ENCODE measurements around the gene LIMS1. TPM values are rescaled to one million over a fixed set of nuclear protein-coding genes. Genes with fewer than 3 reads are reported as not detected.

The LIMS1 gene
- total RNA-seq, 1 donor from 2014 or later: 33.3 TPM

GRCh38 chr2:108536133-108536780 is 2.0 kb downstream of the LIMS1 start:
- Mint-ChIP-seq H3K36me3 (ENCODE audit: low read depth) (peaks cover 4% of the 10 kb centered on the region), H3K27me3 (no peaks in the 10 kb centered on the region), H3K9me3 (no peaks in the 10 kb centered on the region), H3K4me3 (peak overlapping the region; percentile 21), H3K4me1 (peaks cover 22% of the 10 kb centered on the region), H3K27ac (no peak overlapping the region)
- intact Hi-C loops (cut with micrococcal nuclease): no loop called here
- no peak for TF ChIP-seq CTCF (IDR thresholded peaks at IDR 0.05)
- POLR2A ChIA-PET: interaction anchor here (0.8 to 3.7 kb wide), 2 partner anchors 39 to 87 kb away, joined by 4 to 40 read pairs; partner anchors contain the start of gene GCC2
- CTCF ChIA-PET: interaction anchor here (1.7 kb wide), 1 partner anchor 48 kb away, joined by 5 read pairs; no protein-coding TSS in a partner anchor
- ATAC-seq (ENCODE audit: low read depth): no peak
- no peak for DNase-seq

GRCh38 chr2:108536911-108537310 is 2.6 kb downstream of the LIMS1 start:
- H3K4me1 Mint-ChIP-seq: peaks cover 21% of the 10 kb centered on the region
- H3K27ac Mint-ChIP-seq: no peak overlapping the region
- CTCF ChIA-PET: no interaction called here
- no peaks in the 10 kb centered on the region for H3K9me3 Mint-ChIP-seq
- POLR2A ChIA-PET: no interaction called here
- DNase-seq (no peak), ATAC-seq (ENCODE audit: low read depth) (no peak)
- no peak for TF ChIP-seq CTCF (IDR thresholded peaks at IDR 0.05)
- intact Hi-C loops (cut with micrococcal nuclease): no loop called here
- no peak overlapping the region for H3K4me3 Mint-ChIP-seq
- peaks cover 5% of the 10 kb centered on the region for H3K36me3 Mint-ChIP-seq (ENCODE audit: low read depth)
- H3K27me3 Mint-ChIP-seq: no peaks in the 10 kb centered on the region

GRCh38 chr2:108538000-108538625 is 3.8 kb downstream of the LIMS1 start:
- Mint-ChIP-seq H3K4me3 (no peak overlapping the region), H3K9me3 (no peaks in the 10 kb centered on the region), H3K27me3 (no peaks in the 10 kb centered on the region), H3K27ac (no peak overlapping the region), H3K4me1 (peaks cover 19% of the 10 kb centered on the region), H3K36me3 (ENCODE audit: low read depth) (peaks cover 5% of the 10 kb centered on the region)
- no peak for TF ChIP-seq CTCF (IDR thresholded peaks at IDR 0.05)
- CTCF ChIA-PET: interaction anchor here (1.3 kb wide), 1 partner anchor 46 kb away, joined by 3 read pairs; no protein-coding TSS in a partner anchor
- no peak for ATAC-seq (ENCODE audit: low read depth)
- POLR2A ChIA-PET: interaction anchor here (0.9 kb wide), 1 partner anchor 89 kb away, joined by 3 read pairs; the partner anchor contains the start of gene GCC2
- DNase-seq: no peak
- intact Hi-C loops (cut with micrococcal nuclease): no loop called here

GRCh38 chr2:108541451-108541850 is 7.2 kb downstream of the LIMS1 start:
- H3K4me1 Mint-ChIP-seq: no peaks in the 10 kb centered on the region
- ChIA-PET POLR2A (no interaction called here), CTCF (no interaction called here)
- no peaks in the 10 kb centered on the region for H3K9me3 Mint-ChIP-seq
- H3K36me3 Mint-ChIP-seq (ENCODE audit: low read depth): peaks cover 5% of the 10 kb centered on the region
- no peak for TF ChIP-seq CTCF (IDR thresholded peaks at IDR 0.05)
- H3K27me3 Mint-ChIP-seq: no peaks in the 10 kb centered on the region
- ATAC-seq (ENCODE audit: low read depth) (no peak), DNase-seq (no peak)
- H3K27ac Mint-ChIP-seq: no peak overlapping the region
- no peak overlapping the region for H3K4me3 Mint-ChIP-seq
- intact Hi-C loops (cut with micrococcal nuclease): no loop called here

GRCh38 chr2:108542071-108542470 is 7.8 kb downstream of the LIMS1 start:
- no peak for ATAC-seq (ENCODE audit: low read depth)
- Mint-ChIP-seq H3K9me3 (no peaks in the 10 kb centered on the region), H3K4me3 (no peak overlapping the region), H3K27me3 (no peaks in the 10 kb centered on the region), H3K27ac (no peak overlapping the region), H3K4me1 (no peaks in the 10 kb centered on the region), H3K36me3 (ENCODE audit: low read depth) (peaks cover 5% of the 10 kb centered on the region)
- intact Hi-C loops (cut with micrococcal nuclease): no loop called here
- ChIA-PET POLR2A (no interaction called here), CTCF (interaction anchor here (1.4 kb wide), 1 partner anchor 42 kb away, joined by 3 read pairs; no protein-coding TSS in a partner anchor)
- DNase-seq: no peak
- no peak for TF ChIP-seq CTCF (IDR thresholded peaks at IDR 0.05)
